Left forelimb (tissue), 1 donor: ENCODE data around the gene DAZAP1.

Experiments used
- DNase-seq: peaks from one replicate; pipeline ENCODE4 v3.0.0-alpha.2; 2018; ENCODE audit warnings: low spot score

DAZAP1 gene

DNA sequence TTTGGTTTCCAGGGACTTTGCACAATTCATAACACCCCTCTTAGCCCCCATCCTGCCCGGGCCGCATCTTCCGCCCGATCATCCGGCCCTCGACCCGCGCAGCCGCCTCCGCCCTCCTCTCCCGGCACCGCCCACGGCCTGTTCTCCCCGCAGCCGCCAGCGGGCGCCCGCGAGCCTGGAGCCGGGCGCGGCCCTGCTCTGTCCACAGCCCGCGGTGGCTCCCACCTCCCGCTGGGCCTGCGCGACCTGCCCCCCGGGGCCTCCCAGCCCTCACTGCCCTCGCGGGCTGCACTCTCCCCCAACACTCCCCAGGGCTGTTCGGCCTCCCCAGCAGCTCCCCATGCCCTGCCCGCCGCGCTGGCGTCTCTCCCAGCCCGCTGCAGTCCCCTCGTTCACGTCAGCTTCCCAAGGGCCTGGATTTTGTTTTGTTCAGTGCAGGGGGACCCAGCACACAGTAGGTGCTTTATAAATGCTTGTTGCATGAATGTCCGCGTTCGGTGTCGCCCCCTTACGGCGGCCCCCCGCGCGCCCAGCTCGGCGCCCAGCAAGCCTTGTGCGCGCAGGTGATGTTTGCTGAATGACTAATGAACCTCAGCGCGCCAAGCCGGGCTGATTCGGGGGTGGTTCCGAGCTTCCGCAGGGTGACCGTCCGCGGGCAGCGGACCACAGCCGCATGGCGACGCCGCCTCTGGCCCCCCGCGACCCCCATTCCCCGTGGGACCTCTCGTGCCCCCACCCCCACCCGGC is 38.0 kb downstream of the DAZAP1 start:
- peak; percentile 88 for DNase-seq

GRCh38 chr19:1445932-1446712 is 38.7 kb downstream of the DAZAP1 start:
- DNase-seq, result no peak

DNA sequence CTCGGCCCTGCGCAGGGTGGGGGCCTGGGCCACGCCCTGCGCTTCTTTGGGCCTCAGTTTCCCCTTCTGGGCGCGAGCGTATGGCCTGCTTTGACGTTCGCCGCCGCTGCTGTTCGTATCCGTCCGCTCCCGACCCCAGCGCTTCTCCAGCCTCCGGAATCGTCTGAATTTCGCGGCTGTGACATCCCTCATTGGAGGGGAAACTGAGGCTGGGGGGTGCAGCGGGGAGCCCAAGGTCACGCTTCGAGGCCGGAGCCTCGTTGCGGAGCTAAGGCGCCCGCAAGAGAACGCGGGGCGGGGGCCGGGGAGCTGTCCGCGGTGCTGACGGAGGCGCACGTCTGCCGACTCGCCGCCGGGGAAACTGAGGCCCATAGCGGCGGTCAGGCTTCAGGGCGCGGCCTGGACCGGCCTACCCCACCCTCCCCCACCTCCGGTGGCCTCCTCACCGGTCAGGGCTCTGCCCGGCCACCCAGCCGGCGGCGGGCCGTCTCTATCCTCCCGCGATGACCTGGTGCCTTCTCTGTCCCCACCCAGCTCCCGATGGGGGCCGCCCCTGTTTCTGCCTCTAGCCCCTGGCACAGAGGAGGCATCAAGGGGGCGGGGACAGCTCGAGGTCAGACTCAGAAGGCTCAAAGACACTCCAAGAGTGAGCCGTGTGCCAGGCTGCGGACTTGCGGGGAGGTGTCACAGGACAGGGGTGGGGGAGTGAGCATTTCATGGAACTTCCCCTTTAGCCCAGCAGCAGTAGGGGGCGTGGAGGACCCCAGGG is 39.5 kb downstream of the DAZAP1 start:
- DNase-seq, result no peak

GRCh38 chr19:1447504-1447903 is 40.1 kb downstream of the DAZAP1 start:
- DNase-seq, result no peak

DNA sequence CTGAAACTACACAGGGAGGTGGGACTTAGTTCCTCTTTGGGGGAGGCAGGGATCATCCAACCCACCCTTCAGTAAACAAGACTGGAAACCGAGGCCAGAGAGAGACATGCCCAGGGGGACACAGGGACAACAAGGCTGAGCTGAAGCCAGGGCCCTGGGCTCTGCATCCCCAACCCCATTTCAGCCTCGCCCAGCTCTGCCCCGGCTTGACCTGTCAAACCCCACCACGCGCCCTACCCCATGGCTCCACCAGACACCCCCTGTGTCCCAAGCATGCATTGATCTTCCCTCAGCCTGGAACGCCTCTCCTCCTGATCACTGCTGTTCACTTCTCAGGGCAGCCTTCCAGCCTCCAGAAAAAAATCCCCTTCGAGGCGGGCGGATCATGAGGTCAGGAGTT is 40.6 kb downstream of the DAZAP1 start:
- no peak for DNase-seq

- DNase-seq, result no peak
These were observed 42.4 kb downstream of the DAZAP1 start, which contains the start of gene APC2 for GRCh38 chr19:1449467-1450442. TSS of gene APC2 (plus strand) at chr19:1450121. CDS start at chr19:1453002, 2,881 bp downstream.

GRCh38 chr19:1450735-1451731 is 43.6 kb downstream of the DAZAP1 start:
- no peak for DNase-seq

- DNase-seq, result no peak
These were observed 44.8 kb downstream of the DAZAP1 start for GRCh38 chr19:1451916-1452801.

GRCh38 chr19:1452802-1453524 is 45.6 kb downstream of the DAZAP1 start:
- DNase-seq, result no peak

DNA sequence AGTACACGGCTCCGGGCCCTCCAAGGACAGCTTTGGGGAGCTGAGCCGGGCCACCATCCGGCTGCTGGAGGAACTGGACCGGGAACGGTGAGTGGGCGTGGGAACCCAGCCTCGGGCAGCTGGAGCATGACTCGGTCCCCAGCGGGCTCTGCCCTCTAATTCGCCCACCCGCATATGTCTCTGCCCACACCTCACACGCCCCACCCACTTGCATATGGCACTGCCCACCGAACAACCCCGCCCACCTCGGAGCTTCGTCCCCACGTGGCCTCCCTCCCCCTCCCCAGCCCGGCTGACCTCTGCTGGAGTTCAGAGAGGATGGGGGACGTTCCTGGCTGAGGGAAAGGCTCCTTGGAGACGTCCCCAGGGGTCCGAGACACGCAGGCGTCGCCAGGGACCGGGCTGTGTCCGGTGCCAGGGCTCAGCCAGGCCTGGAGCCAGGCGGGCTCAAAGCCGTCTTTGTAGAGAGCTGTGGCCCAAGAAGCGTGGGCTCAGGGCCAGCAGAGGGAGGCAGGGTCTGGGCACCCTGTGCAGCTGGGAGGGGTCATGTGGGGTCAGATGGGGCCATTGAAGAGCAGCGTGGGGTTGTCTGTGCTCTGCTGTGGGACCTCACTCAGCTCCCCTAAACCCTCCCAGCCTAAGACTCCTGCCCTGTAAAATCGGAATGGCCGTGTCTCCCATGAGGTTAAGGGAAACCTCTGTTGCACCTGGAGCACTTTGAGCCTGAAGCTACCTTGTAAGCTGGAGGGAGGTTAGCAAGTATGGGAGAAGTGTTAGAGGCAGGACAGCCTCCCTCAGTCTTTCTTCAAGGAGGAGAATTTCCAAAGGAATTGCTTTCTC is 46.4 kb downstream of the DAZAP1 start:
- no peak for DNase-seq

GRCh38 chr19:1455002-1455335 is 47.6 kb downstream of the DAZAP1 start:
- DNase-seq, result no peak

- no peak for DNase-seq
These were observed 48.1 kb downstream of the DAZAP1 start for GRCh38 chr19:1455336-1456120.

DNA sequence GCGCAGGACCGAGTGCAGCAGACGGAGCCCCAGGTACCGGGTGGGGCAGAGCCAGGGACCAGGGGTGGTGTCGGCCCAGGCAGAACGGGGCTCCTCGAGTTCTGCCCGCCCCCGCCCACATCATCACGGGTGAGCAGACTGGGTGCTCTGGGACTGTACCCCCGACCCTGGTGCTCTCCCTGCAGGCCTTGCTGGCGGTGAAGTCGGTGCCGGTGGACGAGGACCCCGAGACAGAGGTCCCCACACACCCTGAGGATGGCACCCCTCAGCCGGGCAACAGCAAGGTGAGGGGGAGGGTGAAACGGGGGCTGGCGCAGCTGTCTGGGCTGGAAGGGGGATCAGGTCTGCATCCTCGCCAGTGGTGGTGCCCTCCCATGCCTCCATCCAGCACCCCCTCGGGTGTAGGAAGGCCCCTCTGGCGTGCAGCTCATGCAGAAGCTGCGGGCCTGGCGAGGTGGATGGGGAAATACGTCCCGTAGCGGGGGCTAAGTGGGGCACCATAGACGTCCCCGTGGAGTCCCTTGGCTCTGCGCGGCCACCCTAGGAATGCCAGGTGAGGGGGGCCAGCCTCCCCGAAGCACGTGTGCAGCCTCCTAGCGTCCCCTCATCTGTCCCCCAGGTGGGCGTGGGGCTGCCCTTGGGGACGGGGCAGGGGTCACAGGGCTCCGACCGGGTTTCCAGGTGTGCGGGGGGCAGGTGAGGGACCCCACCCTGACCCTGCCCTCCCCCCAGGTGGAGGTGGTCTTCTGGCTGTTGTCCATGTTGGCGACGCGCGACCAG is 48.9 kb downstream of the DAZAP1 start:
- no peak for DNase-seq

DNA sequence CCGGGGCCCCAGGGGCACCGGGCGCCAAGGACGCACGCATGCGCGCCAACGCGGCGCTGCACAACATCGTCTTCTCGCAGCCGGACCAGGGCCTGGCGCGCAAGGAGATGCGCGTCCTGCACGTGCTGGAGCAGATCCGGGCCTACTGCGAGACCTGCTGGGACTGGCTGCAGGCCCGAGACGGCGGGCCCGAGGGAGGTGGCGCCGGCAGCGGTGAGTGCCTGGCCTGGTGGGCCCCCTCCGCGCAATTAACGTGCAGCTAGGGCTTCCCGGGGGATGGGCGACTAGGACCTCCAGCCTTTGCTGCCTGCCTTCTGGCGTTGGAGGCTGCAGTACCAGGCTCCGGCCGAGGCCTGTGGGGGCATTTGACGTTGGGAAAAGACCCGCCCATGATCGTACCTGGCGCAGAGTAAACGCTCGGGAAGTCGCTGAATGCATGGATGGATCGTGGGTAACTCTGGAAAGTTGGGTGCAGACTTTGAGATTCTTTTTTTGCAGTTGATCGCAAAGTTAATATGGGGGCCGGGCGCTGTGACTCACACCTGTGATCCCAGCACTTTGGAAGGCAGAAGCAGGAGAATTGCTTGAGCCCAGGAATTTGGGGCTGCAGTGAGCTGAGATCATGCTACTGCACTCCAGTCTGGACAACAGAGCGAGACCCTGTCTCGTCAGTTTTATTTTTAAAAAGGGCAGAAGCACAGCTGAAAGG is 49.8 kb downstream of the DAZAP1 start:
- no peak for DNase-seq

DNA sequence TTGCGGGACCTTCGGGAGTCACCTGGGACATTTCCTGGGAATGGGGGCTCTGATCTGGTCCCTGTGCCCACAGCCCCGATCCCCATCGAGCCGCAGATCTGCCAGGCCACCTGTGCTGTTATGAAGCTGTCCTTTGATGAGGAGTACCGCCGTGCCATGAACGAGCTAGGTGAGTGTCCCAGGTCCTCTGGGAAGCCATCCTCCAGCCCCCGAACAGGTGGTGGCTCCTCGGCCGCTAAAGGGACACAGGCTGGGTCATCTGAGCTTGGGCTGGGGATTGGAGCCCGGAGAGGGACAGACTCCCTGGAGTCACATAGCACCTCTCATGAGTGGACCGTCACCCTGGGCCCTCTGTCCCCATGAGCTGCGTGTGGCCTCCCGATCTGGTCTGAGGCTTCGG is 50.5 kb downstream of the DAZAP1 start:
- DNase-seq, result no peak
